ENCODE measurements around the gene COA3.

- no peak for TF ChIP-seq CTCF (IDR thresholded peaks at IDR 0.05)
- TF ChIP-seq POLR2A (IDR thresholded peaks at IDR 0.05): no peak
Measured at GRCh38 chr17:42774066-42774745, 24.3 kb downstream of the COA3 start.

Data from uterus (tissue), 2 donors.